WTC11 (cell line): ENCODE measurements around the gene SETDB1. TPM values are rescaled to one million over a fixed set of nuclear protein-coding genes. Genes with fewer than 3 reads are reported as not detected.

Source experiments
- ATAC-seq: fragments of 200-7000 bp; cut with Tn5 transposase; 2 replicates; pipeline ENCODE4 v1.10.0; 2021; ENCODE audit warnings: mild to moderate bottlenecking, moderate library complexity
- CTCF ChIA-PET: fragments of 300-600 bp; sonication (Branson Sonifier 250); formaldehyde crosslinking; loops from one replicate; lab custom pipeline; 2021; ENCODE audit warnings: antibody characterized with exemption; lab: Charles Lee
- POLR2A ChIA-PET: fragments of 350-600 bp; sonication (Branson Sonifier 250); formaldehyde crosslinking; loops from one replicate; lab custom pipeline; 2021; ENCODE audit warnings: antibody characterized with exemption; lab: Charles Lee
- DNase-seq: peaks from one replicate; pipeline ENCODE4 v3.0.0; 2021; ENCODE audit warnings: low spot score
- H3K27ac Mint-ChIP-seq: 2 replicates; pipeline ENCODE4 v1.8.0; 2021; ENCODE audit warnings: mixed read lengths
- H3K27me3 Mint-ChIP-seq: 2 replicates; pipeline ENCODE4 v1.8.0; 2021; ENCODE audit warnings: low read depth, mild to moderate bottlenecking, moderate library complexity, mixed read lengths
- H3K36me3 Mint-ChIP-seq: 2 replicates; pipeline ENCODE4 v1.8.0; 2021; ENCODE audit warnings: mixed read lengths
- H3K4me1 Mint-ChIP-seq: 2 replicates; pipeline ENCODE4 v1.8.0; 2022; ENCODE audit warnings: mixed read lengths
- H3K4me3 Mint-ChIP-seq: 2 replicates; pipeline ENCODE4 v1.8.0; 2021; ENCODE audit warnings: mild to moderate bottlenecking, moderate library complexity, mixed read lengths
- H3K9me3 Mint-ChIP-seq: 2 replicates; pipeline ENCODE4 v1.8.0; 2021; ENCODE audit warnings: mixed read lengths
- CBFB ChIP-seq: sonication (generic); formaldehyde crosslinking; IDR thresholded peaks from 2 replicates; pipeline ENCODE4 v1.8.1; 2022; ENCODE audit warnings: mild to moderate bottlenecking, low read depth, missing genetic modification reagents
- GABPB1 ChIP-seq: sonication (generic); formaldehyde crosslinking; IDR thresholded peaks from 2 replicates; pipeline ENCODE4 v1.8.1; 2023; ENCODE audit warnings: mild to moderate bottlenecking, missing genetic modification reagents
- RORB ChIP-seq: fragments of 250-450 bp; sonication (Bioruptor Pico); IDR thresholded peaks from 2 replicates; pipeline ENCODE4 v1.9.0; 2021; ENCODE audit warnings: mild to moderate bottlenecking
- SMAD3 ChIP-seq: sonication (generic); formaldehyde crosslinking; IDR thresholded peaks from 2 replicates; pipeline ENCODE4 v1.8.0; 2022; ENCODE audit warnings: missing genetic modification reagents, mild to moderate bottlenecking, borderline replicate concordance
- ZNF423 ChIP-seq: fragments of 250-450 bp; sonication (Bioruptor Pico); IDR thresholded peaks from 2 replicates; pipeline ENCODE4 v2.1.2; 2022; ENCODE audit warnings: mild to moderate bottlenecking, moderate library complexity
- total RNA-seq: library from RNA; stranded (reverse); gene quantifications from 3 replicates; pipeline ENCODE4 v1.2.3, GENCODE V29; 2021
- TF ChIP-seq, protein P1 (sequence below): sonication (generic); formaldehyde crosslinking; IDR thresholded peaks from 2 replicates; pipeline ENCODE4 v1.8.0; 2022; ENCODE audit warnings: missing genetic modification reagents
- TF ChIP-seq, protein P2 (sequence below): sonication (generic); formaldehyde crosslinking; IDR thresholded peaks from 2 replicates; pipeline ENCODE4 v1.8.1; 2023; ENCODE audit warnings: mild to moderate bottlenecking, missing genetic modification reagents, moderate library complexity
- TF ChIP-seq, protein P3 (sequence below): fragments of 250-450 bp; sonication (Bioruptor Pico); IDR thresholded peaks from 2 replicates; pipeline ENCODE4 v2.1.2; 2022; ENCODE audit warnings: mild to moderate bottlenecking, moderate library complexity
- TF ChIP-seq, protein P4 (sequence below): sonication (generic); formaldehyde crosslinking; IDR thresholded peaks from 2 replicates; pipeline ENCODE4 v1.8.0; 2022; ENCODE audit warnings: mild to moderate bottlenecking, missing genetic modification reagents
- TF ChIP-seq, protein P5 (sequence below): sonication (generic); formaldehyde crosslinking; IDR thresholded peaks from 2 replicates; pipeline ENCODE4 v1.8.0; 2023; ENCODE audit warnings: mild to moderate bottlenecking, missing genetic modification reagents

The SETDB1 gene
- total RNA-seq, 1 experiment from 2014 or later: 53.1 TPM

DNA sequence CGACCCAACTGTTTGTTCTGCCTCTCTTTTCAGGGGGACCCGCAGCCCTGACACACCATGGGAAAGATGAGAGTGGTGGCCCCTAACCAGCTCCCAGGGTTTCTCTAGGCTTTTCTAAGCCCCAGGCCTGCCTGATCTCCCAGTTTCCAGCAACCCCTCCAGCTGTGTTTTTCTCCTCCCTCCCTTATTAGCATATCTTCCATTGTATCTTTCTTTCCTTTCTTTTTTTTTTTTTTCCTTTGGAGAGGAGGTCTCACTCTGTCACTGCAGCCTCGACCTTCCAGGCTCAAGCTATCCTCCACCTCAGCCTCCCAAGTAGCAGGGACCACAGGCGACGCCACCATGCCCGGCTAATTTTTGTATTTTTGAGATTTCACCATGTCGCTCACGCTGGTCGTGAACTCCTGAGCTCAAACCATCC is 50.2 kb downstream of the SETDB1 start (continued):
- TF ChIP-seq CBFB (CRISPR knock-in tag): no peak
- no peak for TF ChIP-seq SMAD3 (CRISPR knock-in tag)
- TF ChIP-seq, all 79 proteins: peak for 0

DNA sequence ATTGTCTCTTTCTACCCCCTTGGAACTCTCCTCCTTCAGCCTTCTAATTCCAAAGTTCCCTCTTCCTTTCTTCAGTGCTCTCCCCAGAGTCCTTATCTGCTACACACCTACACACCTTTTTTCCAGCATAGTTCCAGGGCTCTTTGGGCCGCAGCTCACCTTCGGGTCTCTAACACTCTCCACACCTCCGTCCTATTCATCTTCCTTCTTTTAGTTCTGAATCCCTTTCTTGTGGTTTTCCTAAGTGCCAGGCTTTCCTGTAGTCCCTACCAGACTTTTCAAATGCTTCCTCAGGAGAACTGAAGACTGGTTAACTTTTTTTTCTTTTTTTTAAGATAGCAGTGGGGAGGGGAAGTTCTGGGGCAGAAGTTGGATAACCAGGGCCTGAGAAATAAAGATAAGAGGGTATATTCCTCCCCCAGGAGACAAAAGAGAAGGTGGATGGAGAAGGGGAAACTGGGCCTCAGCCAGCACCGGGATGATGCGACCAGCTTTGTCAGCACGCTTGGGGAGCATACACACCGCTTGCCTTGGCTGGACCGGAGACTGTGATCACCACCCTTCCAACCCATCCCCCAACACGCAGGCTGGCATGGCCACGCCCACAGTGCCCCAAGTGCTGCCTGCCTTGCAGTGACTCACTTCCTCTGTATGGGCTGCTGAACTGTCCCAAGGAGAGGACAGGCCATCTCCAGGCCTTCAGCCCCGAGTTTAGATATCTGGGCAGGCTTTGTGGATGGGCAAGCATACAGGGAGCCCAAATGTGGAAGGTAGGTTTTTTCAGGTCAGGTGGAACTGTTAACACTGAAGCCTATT is 50.9 kb downstream of the SETDB1 start:
- H3K27me3 Mint-ChIP-seq: peaks cover 3% of the 10 kb centered on the region; the same call in 1 of the 2 replicates
- peak; percentile 3 for ATAC-seq

DNA sequence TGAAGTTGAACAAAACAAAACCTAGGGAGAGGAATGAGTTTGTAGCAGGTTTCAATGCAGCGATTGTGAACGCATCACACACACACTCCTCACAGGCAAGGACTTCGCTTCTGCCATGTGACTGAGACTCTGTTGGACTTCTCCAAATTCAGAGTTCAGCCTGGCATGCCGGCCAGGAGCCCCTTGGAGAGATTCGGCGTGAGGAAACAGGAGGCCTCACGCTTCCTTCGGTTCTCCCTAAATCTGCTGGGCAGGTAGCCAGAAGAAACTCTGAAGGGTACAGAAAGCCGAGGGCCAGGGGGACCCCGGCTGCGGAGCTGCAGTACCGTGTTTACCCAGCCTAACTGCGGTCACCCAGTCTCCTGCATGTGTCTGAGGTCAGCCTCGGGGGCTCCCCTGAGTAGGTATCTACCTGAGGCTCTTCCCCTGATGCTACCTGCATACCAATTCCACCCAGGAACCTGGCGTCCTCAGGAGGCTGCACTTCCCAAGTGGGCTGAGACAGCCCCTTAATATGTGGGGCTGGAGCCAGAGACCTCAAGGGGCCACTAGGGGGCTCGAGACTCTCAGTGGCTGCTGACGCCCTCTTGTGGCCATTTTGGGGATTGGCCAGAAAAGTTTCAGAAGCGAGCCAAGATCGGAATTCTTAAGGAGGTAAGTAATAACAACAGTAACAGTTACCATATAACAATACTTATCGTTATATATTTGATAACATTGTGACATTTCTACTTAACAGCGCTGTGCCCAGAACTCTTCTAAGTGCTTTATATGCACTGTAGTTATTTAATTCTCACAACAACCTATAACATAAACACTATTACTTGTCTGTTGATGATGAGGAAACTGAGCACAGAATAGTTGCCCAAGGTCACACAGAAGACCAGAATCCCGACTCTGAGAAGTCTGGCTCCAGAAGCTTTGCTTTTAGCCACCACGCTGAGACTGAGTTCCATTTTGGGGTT is 53.2 kb downstream of the SETDB1 start:
- ATAC-seq (peak; percentile 29), DNase-seq (peak; percentile 93)
- CTCF ChIA-PET: interaction anchor here (0.5 to 10.3 kb wide), 14 partner anchors 8 to 134 kb away, joined by 3 to 109 read pairs (median 5); partner anchors contain the start of gene MINDY1
- Mint-ChIP-seq H3K9me3 (no peaks in the 10 kb centered on the region), H3K4me1 (peaks cover 54% of the 10 kb centered on the region), H3K27ac (peak overlapping the region; percentile 84), H3K27me3 (peaks cover 3% of the 10 kb centered on the region; the same call in 1 of the 2 replicates), H3K36me3 (no peaks in the 10 kb centered on the region), H3K4me3 (peak overlapping the region; percentile 1; the same call in 1 of the 2 replicates)
- POLR2A ChIA-PET: interaction anchor here (0.8 kb wide), 1 partner anchor 27 kb away, joined by 3 read pairs; the partner anchor contains the start of gene MINDY1
- TF ChIP-seq, protein P1, sequence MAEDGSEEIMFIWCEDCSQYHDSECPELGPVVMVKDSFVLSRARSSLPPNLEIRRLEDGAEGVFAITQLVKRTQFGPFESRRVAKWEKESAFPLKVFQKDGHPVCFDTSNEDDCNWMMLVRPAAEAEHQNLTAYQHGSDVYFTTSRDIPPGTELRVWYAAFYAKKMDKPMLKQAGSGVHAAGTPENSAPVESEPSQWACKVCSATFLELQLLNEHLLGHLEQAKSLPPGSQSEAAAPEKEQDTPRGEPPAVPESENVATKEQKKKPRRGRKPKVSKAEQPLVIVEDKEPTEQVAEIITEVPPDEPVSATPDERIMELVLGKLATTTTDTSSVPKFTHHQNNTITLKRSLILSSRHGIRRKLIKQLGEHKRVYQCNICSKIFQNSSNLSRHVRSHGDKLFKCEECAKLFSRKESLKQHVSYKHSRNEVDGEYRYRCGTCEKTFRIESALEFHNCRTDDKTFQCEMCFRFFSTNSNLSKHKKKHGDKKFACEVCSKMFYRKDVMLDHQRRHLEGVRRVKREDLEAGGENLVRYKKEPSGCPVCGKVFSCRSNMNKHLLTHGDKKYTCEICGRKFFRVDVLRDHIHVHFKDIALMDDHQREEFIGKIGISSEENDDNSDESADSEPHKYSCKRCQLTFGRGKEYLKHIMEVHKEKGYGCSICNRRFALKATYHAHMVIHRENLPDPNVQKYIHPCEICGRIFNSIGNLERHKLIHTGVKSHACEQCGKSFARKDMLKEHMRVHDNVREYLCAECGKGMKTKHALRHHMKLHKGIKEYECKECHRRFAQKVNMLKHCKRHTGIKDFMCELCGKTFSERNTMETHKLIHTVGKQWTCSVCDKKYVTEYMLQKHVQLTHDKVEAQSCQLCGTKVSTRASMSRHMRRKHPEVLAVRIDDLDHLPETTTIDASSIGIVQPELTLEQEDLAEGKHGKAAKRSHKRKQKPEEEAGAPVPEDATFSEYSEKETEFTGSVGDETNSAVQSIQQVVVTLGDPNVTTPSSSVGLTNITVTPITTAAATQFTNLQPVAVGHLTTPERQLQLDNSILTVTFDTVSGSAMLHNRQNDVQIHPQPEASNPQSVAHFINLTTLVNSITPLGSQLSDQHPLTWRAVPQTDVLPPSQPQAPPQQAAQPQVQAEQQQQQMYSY: no peak
- TF ChIP-seq, protein P2, sequence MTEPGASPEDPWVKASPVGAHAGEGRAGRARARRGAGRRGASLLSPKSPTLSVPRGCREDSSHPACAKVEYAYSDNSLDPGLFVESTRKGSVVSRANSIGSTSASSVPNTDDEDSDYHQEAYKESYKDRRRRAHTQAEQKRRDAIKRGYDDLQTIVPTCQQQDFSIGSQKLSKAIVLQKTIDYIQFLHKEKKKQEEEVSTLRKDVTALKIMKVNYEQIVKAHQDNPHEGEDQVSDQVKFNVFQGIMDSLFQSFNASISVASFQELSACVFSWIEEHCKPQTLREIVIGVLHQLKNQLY (CRISPR knock-in tag): no peak
- no peak for TF ChIP-seq ZNF423 (CRISPR knock-in tag)
- TF ChIP-seq, protein P3, sequence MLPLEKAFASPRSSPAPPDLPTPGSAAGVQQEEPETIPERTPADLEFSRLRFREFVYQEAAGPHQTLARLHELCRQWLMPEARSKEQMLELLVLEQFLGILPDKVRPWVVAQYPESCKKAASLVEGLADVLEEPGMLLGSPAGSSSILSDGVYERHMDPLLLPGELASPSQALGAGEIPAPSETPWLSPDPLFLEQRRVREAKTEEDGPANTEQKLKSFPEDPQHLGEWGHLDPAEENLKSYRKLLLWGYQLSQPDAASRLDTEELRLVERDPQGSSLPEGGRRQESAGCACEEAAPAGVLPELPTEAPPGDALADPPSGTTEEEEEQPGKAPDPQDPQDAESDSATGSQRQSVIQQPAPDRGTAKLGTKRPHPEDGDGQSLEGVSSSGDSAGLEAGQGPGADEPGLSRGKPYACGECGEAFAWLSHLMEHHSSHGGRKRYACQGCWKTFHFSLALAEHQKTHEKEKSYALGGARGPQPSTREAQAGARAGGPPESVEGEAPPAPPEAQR (CRISPR knock-in tag): no peak

More for the DNA sequence above, 50.9 kb downstream of the SETDB1 start:
- POLR2A ChIA-PET: interaction anchor here (0.7 to 1.5 kb wide), 2 partner anchors 19 to 29 kb away, joined by 3 to 4 read pairs; partner anchors contain the start of gene MINDY1
- CTCF ChIA-PET: interaction anchor here (0.6 to 4.0 kb wide), 9 partner anchors 18 to 445 kb away, joined by 3 to 33 read pairs (median 4); partner anchors contain the start of gene MINDY1
- peak; percentile 67 for DNase-seq
- Mint-ChIP-seq H3K9me3 (no peaks in the 10 kb centered on the region), H3K4me3 (peak overlapping the region; percentile 76), H3K36me3 (no peaks in the 10 kb centered on the region), H3K27ac (peak overlapping the region; percentile 88), H3K4me1 (peaks cover 61% of the 10 kb centered on the region)
- TF ChIP-seq, protein P4, sequence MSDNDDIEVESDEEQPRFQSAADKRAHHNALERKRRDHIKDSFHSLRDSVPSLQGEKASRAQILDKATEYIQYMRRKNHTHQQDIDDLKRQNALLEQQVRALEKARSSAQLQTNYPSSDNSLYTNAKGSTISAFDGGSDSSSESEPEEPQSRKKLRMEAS (CRISPR knock-in tag): no peak
- TF ChIP-seq GABPB1: no peak
- TF ChIP-seq, protein P5, sequence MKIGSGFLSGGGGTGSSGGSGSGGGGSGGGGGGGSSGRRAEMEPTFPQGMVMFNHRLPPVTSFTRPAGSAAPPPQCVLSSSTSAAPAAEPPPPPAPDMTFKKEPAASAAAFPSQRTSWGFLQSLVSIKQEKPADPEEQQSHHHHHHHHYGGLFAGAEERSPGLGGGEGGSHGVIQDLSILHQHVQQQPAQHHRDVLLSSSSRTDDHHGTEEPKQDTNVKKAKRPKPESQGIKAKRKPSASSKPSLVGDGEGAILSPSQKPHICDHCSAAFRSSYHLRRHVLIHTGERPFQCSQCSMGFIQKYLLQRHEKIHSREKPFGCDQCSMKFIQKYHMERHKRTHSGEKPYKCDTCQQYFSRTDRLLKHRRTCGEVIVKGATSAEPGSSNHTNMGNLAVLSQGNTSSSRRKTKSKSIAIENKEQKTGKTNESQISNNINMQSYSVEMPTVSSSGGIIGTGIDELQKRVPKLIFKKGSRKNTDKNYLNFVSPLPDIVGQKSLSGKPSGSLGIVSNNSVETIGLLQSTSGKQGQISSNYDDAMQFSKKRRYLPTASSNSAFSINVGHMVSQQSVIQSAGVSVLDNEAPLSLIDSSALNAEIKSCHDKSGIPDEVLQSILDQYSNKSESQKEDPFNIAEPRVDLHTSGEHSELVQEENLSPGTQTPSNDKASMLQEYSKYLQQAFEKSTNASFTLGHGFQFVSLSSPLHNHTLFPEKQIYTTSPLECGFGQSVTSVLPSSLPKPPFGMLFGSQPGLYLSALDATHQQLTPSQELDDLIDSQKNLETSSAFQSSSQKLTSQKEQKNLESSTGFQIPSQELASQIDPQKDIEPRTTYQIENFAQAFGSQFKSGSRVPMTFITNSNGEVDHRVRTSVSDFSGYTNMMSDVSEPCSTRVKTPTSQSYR (CRISPR knock-in tag): 0 out of 2 replicates have a peak, but pooled peaks have one; percentile 31
- no peak for TF ChIP-seq RORB
- TF ChIP-seq, protein P1: peak; percentile 57; the same call in 1 of the 2 replicates
